ENCODE measurements around the gene LDAH.
"Not testable (repeated sequence)": the region's sequence is repeated elsewhere in the genome, so short reads cannot be mapped to it uniquely, and the experiment has no call there.

LDAH gene

DNA sequence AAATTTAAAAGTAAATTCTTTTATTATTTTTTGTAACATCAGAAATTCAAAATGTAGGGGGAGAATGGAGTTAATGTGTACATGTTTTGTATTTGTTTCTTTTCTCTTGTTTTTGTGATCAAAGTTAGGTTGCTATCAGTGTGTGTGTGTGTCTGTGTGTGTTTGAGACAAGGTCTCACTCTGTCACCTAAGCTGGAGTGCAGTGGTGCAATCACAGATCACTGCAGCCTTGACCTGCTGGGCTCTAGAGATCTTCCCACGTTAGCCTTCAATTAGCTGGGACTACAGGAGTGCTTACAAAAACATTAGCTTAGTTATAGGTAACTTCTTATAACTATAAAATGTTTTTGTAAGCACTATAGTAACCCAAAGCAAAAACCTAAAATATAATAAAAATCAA lies 105.3 kb downstream of the LDAH start:
- DNase-seq = no peak

DNA sequence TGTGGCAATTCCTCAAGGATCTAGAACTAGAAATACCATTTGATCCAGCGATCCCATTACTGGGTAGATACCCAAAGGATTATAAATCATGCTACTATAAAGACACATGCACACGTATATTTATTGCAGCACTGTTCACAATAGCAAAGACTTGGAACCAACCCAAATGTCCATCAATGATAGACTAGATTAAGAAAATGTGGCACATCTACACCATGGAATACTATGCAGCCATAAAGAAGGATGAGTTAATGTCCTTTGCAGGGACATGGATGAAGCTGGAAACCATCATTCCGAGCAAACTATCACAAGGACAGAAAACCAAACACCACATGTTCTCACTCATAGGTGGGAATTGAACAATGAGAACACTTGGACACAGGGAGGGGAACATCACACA lies 106.7 kb downstream of the LDAH start:
- not testable (repeated sequence) for DNase-seq

DNA sequence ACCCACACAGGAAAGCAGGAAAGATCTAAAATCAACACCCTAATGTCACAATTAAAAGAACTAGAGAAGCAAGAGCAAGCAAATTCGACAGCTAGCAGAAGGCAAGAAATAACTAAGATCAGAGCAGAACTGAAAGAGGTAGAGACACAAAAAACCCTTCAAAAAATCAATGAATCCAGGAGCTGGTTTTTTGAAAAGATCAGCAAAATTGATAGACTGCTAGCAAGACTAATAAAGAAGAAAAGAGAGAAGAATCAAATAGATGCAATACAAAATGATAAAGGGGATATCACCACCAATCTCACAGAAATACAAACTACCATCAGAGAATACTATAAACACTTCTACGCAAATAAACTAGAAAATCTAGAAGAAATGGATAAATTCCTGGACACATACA lies 108.5 kb downstream of the LDAH start:
- not testable (repeated sequence) for DNase-seq

DNA sequence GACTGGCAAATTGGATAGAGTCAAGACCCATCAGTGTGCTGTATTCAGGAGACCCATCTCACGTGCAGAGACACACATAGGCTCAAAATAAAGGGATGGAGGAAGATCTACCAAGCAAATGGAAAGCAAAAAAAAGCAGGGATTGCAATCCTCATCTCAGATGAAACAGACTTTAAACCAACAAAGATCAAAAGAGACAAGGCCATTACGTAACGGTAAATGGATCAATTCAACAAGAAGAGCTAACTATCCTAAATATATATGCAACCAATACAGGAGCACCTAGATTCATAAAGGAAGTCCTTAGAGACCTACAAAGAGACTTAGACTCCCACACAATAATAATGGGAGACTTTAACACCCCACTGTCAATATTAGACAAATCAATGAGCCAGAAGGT lies 109.3 kb downstream of the LDAH start:
- not testable (repeated sequence) for DNase-seq

DNA sequence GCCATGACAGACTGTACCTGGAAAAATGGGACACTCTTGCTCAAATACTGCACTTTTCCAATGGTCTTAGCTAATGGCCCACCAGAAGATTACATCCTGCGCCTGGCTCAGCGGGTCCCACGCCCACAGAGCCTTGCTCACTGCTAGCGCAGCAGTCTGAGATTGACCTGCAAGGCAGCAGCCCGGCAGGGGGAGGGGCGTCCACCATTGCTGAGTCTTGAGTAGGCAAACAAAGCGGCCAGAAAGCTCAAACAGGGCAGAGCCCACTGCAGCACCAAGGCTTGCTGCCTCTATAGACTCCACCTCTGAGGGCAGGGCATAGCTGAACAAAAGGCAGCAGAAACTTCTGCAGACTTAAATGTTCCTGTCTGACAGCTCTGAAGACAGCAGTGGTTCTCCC lies 111.3 kb downstream of the LDAH start:
- not testable (repeated sequence) for DNase-seq

DNA sequence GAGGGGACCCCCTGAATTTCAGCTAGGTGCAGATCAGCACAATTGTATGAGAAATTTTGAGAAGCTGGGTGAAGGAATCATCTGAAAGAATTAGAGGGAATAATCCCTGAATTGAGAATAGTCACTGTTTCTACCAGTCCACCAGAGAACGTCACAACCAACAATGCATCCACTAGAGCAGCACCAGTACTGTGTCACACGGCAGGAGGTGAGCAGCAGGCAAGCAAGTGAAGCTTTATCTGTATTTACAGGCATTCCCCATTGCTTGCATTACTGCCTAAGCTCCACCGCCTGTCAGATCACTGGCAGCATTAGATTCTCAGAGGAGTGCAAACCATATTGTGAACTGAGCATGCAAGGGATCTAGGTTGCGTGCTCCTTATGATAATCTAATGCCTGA lies 115.3 kb downstream of the LDAH start:
- DNase-seq = no peak

DNA sequence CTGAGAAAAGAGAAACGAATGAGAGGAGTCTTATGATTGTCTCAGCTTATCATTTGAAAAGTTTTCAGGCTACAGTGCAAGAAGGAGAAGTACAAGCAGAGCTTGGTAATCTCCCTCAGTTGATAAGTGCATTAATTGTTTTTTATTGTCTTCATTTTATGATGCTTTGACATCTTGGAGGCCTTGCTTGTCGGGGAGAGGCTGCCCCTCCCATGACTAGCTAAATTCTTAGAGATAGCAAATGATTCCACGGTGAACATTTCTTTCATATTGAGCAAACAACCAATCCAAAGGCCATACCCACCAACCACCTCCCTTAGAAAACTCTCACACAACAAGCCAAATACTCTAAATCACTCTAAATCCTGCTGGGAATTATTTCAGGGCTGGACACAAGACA lies 116.1 kb downstream of the LDAH start:
- no peak for DNase-seq

DNA sequence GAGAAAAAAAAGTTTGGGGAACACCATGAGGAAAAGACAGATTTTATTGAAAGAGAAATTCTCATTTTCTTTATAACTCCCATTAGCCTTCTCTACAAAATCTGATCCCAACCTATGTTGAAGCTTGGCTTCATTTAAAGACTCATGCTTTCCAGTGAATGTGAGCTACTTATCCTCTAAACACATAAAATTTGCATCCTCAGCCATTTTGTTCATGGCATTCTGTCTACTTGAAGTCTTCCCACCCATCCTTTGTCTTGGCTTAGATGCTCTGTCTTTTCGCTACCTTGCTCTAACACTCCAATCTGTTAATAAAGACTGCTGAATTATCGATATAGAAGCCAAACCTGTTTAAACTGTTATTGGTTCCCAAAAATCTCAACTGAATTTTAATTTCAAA lies 116.7 kb downstream of the LDAH start:
- no peak for DNase-seq

DNA sequence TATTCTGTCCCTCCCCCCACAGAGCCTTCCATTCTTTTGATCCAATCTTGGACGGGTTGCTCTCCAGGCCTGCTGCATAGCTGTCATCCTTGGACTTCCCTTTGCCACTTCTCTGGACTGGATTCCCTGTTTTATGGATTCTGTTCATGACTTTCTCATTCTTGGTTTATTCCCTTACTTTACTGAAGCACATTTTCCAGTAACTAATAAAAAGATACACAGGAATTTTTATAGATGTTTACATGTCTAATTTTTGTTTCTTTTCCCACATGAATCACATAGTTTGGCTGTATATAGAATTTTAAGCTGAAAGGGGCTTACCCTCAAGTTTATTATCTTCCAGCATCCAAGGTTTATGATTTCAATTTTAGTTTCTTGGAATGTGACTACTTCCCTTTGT lies 118.0 kb downstream of the LDAH start:
- no peak for DNase-seq

DNA sequence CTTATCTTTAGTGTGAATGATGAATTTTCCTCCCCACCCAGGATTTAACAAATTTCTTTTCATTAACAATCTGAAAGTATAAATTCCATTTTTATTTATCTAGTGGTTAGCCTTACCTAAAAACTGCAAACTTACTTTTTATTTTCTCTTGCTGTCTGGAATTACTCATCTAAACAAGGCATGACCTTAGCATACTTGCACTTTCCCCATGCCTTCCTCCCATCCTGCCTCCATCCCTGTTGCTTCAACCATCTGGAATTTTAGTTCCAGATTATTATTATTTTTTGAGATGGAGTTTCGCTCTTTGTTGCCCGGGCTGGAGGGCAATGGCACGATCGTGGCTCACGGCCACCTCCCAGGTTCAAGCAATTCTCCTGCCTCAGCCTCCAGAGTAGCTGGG lies 120.3 kb downstream of the LDAH start:
- DNase-seq = no peak

DNA sequence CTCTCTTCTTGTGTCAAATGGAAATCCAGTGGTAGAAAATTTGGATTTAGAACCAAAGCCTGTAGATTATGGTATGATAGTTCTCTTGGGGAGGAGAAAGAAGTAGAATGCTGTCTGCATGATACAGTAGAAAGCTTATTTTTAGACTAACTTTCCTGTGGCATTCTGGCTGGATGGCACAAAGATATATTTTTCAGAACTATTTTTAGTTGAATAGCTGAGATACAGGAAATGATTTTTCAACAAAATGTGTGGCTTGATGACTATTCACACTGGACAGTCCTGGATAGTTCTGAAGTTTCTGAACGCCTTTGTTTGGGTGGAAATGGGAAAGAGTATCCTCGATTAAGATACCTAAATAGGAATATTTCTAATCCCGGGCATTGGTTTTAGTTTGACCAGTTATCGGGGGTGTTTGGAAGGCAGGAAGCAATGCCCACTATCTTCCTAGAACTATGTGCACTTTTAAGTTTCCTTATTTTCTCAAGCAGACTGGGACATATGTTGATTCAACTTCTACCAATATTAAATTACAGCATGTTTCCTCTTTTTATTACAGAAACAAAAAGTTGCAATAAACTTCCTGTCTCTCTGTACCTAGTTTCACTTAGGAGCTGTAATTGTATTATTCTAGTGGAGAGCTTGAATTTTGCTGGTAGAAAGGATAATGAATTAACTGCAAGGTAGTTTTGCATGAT lies 123.8 kb downstream of the LDAH start:
- DNase-seq = no peak

DNA sequence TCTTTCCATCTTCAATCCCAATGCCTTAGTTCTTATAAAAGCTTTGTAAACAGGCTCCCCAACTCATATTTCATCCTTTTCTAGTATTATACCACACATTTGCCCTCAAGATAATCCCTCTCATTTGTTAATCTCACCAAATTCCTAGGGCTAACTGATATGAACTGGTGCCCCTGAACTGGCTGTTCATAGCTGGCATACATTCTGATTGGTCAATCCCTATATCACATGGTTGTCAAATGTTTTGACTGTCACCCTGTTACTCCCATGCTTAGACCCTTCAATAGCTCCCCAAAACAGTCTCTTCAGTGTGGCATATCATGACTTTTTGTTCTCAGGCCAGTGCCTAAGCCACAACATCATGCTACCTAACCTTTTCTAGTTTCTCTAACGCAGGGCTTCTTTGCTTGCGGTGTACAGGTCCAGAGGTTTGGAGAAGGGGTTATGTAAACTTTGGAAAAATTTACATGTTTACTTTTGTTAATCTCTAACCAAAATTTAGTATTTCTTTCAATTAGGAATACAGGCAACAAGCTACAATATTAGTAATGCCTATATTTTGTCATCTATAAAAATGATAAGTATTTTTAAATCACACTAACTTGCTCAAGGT lies 125.5 kb downstream of the LDAH start:
- DNase-seq = no peak

DNA sequence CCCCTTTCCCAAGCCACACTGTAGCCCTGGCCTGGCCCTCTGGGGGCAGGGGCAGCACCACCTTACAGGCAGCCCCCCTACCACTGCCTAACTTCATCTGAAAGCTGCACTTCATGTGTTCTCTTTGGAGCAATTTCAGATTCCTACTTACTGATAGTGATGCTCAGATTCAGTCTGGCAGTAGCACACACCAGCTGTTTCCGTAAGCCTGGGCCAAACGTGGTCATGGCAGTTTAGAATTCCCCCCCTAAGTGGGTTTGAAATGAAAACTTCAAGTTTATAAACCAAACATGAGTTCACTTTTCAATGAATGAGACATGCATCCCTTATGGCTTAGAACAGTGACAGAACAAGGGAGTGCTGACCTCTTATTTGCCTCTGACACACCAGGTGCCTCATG lies 126.5 kb downstream of the LDAH start:
- no peak for DNase-seq

DNA sequence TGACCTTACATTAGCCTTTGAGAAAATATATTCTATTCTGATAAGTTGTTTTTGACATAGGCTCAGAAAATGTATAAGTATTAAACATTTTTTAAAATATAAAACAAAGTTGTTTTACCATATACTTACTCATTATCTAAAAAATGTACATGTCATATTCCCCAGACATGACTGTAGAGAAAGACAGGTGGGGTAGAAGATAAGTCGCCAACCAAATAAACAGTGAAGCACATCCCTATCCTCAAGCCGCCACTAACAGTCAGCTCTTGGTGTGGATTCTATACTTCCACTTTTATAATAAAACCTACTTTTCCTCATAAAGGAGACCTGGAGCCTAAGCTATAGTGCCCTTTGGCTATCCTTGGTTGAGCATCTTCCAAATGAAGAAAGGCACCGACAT lies 129.6 kb downstream of the LDAH start:
- no peak for DNase-seq

DNA sequence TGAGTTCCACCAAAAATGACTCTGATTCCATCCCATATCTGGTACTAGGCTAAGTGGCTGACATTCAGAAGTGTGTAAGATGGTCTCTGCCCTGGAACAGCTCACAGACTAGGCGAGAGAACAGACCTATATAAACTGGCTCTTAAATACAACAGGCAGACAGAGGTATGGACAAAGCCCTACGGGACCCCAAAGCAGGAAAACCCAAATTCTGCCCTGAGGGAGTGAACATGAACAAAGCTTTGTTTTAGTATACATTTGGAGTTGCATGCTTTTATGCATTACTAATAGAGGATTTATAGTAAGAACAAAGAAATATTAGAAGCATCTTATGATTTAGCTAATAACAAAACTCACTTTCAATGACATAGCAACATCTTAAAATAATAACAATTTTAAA lies 130.8 kb downstream of the LDAH start:
- no peak for DNase-seq

DNA sequence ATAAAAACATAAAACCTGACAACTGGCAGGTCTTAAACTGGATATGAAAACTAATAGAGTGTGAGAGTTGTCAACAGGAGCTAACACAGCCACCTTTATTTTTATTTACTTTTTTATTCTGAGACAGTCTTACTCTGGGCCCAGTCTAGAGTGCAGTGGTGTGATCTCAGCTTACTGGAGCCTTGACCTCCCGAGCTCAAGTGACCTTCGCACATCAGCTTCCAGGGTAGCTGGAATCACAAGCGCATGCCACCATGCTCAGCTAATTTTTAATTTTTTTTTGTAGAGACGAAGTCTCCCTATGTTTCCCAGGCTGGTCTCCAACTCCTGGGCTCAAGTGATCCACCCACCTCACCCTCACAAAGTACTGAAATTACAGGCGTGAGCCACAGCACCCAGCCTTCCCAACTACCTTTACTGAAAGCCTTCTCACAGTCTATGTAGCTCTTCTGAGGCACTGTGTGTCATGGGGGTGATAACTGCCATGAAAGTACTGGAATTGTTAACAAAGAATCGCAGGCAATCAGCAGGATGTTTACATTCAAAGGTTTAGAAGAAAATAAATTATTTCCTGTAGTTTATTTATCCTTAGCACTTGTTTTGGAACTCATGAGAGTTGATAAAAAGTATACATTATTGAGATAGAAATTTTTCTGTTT lies 131.7 kb downstream of the LDAH start:
- no peak for DNase-seq

DNA sequence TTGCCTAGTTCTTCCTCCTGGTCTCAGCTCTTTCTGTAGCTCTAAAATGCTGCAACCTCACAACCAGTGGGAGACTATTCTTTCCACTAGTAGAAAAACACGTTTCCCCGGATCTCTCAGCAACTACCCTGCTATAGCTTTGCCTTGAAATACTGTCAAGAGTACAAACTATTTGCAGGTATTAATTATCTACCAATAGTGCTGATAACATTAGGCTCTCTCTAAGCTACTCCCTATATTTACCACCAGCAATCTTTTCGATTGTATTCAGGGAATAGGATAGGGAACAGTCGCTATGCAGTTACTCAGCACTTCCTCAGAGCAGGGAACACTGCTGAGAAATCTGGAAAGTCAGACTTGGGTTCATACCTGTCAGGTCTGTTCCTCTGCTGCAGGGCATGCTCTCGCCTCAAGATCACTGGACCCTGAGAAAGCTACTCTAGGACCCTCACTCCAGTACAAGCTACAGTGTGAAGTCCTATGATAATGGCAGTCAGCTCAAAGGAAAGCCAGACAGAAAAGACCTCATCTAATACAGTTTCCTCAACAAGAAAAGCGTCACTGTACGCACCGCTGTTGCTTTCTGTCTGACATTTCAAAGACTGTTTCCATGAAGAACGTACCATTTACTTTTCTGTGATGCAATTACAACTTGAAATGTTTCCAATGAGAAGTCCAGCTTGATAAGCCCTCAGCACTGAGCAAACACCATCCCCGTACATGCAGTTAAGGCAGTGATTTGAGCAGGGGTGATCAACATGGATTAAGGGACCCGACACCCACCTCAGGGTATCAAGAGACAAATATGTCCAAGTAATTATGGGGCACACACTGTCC lies 133.3 kb downstream of the LDAH start:
- no peak for DNase-seq

DNA sequence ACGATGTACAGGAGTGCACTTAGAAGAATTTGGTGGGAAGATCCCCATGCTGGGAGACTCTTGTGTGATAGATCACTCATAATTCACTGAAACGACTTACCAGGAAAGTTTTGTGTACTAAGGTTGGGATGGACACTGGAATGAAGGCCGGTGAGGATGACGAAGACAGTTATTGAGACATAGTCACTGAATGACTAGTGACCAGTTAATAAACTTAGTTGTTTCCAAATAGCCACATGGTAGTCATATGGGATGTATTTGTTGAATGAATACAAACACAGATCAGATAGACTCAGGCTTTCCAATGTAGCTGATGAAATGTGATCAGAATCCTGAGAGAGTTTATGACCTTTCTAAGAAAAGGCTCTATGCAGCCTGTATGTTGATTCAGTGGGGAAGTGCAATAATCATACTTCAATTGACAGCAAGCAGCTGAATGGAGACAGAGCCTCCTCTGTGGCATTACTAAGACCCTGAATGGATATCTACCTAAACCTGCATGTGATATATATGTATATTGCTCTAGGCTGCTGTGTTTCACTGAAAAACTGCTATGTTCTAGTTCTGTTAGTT lies 135.6 kb downstream of the LDAH start:
- DNase-seq = no peak

DNA sequence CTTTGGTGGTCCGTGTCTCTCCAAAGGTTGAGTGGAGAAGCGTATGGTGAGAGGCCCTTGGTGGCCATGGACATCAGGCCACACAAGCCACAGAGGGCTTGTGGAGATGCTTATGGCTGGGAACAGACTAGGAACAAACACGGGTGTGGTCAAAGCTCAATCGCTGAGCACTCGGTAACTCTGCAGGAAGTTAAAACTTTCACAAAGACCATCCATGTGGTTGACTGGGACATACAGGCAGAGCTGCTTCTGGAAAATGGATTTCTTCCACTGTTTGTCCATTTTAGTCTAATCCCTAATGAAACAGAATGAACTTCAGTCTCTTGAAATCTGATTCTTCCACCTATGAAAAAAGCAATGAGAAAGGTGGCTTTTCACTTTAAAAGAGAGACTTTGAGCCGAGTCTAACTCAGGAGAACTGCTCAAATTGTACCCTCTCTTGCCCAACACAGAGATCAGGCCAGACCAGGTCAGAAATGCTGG lies 138.3 kb downstream of the LDAH start:
- DNase-seq = no peak

DNA sequence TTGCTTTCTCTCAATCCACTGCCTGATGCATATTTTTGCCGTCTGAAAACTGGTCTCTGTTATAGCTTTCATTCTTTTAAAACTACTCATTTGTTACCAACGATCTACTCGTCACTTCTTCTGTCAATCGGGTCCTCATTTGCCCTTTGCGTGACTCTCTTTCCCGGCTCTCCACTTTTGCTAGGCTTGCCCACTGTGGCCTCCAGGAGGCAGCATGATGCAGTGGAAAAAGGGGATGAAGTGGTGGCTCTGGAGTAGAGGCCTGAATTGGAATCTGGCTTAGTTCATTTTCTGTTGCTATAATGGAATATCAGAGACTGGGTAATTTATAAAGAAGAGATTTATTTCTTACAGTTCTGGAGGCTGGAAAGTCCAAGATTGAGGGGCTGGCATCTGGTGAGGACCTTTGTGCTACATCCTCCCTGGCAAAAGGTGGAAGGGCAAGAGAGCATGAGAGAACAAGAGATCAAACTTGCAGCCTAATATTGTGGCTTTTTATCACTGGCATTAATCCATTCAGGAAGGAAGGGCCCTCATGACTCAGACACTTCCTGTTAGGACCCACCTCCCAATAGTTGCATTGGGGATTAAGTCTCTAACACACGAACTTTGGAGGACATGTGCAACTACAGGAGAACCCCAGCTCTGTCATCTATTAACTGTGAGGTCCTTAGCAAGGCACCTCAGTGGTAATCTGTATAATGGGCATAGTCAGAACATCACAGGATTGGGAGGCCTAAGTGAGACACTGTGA lies 140.6 kb downstream of the LDAH start:
- no peak for DNase-seq

DNA sequence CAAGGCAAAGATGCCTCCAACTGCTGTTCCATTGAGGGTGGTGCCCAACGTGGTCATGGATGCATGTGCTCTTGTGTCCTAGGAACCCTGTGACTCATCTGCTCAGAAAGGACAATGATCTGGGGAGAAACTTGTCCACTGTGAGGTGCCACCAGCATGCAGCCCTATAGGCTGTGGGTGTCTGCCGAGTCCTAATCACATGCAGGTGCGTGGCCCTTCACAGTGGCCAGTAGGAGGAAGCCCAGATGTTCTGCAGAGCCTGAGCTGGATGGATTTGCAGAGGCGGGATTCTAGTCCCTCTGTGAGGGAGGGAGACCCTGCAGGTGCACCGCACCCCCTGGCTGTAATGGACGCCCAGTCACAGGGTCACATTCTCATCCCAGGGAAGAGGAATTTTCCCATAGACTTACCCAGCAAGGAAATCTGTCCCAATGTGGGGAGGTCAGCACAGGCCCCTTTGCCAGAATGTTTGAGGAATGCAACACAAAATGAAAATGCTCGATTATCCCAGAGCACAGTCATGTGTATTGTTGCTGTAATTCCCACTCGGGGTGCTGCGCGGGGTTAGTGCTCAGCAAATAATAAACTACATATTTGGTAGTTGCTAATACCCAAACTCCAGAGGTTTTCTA lies 142.0 kb downstream of the LDAH start:
- no peak for DNase-seq

DNA sequence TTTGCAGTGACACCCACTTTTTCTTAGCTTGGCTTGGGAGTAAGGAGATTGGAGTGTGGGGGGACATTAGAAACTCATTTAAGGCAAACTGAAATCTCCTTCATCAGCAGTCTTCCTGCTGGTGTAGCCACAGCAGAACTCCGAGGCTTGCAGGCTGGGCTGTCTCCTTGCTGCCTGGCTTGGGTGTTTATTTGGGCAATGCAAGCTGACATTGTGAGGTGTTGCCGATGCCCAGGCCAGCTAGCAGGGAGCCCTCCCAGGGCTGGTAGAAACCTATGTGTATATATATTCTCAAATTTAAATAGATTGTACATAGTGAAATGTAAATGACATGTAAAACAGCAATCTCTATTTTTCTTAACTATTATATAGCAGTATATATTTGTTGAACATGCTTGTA lies 144.1 kb downstream of the LDAH start:
- DNase-seq = no peak

Data from left hindlimb (tissue), 1 donor.